ENCODE results near the gene PIK3CD.

PIK3CD gene

GRCh38 chr1:9720785-9721605 is 69.5 kb downstream of the PIK3CD start:
- no peak for DNase-seq

- peak; percentile 77 for DNase-seq
These were observed 70.3 kb downstream of the PIK3CD start for GRCh38 chr1:9721606-9722377.

GRCh38 chr1:9722378-9722749 is 70.8 kb downstream of the PIK3CD start:
- DNase-seq, result no peak

GRCh38 chr1:9723068-9723805 is 71.7 kb downstream of the PIK3CD start:
- no peak for DNase-seq

- no peak for DNase-seq
These were observed 72.4 kb downstream of the PIK3CD start for GRCh38 chr1:9723926-9724325.

GRCh38 chr1:9724706-9725476 is 73.4 kb downstream of the PIK3CD start:
- peak; percentile 80 for DNase-seq

GRCh38 chr1:9726406-9726805 is 74.9 kb downstream of the PIK3CD start:
- no peak for DNase-seq

GRCh38 chr1:9726905-9727595 is 75.5 kb downstream of the PIK3CD start:
- DNase-seq, result no peak

- DNase-seq, result peak; percentile 76
These were observed 77.1 kb downstream of the PIK3CD start for GRCh38 chr1:9728451-9729295.

- no peak for DNase-seq
These were observed 78.0 kb downstream of the PIK3CD start for GRCh38 chr1:9729523-9729922.

- DNase-seq, result no peak
These were observed 78.8 kb downstream of the PIK3CD start for GRCh38 chr1:9730096-9730901.

- DNase-seq, result no peak
These were observed 79.6 kb downstream of the PIK3CD start for GRCh38 chr1:9731051-9731537.

- no peak for DNase-seq
These were observed 80.0 kb downstream of the PIK3CD start for GRCh38 chr1:9731561-9731960.

GRCh38 chr1:9732123-9732971 is 80.8 kb downstream of the PIK3CD start:
- no peak for DNase-seq

- DNase-seq, result no peak
These were observed 81.7 kb downstream of the PIK3CD start for GRCh38 chr1:9733160-9733789.

- no peak for DNase-seq
These were observed 84.3 kb downstream of the PIK3CD start for GRCh38 chr1:9735800-9736199.

- DNase-seq, result no peak
These were observed 84.7 kb downstream of the PIK3CD start for GRCh38 chr1:9736241-9736640.

- no peak for DNase-seq
These were observed 85.5 kb downstream of the PIK3CD start for GRCh38 chr1:9737057-9737456.

- DNase-seq, result no peak
These were observed 86.1 kb downstream of the PIK3CD start for GRCh38 chr1:9737671-9738070.
